Measurements from ENCODE around the gene PDIA2. TPM values are rescaled to one million over a fixed set of nuclear protein-coding genes. Genes with fewer than 3 reads are reported as not detected.

Gene PDIA2
- polyA plus RNA-seq, 1 of the 3 experiments (the other 2 are of a cell fraction): 1.7 TPM

GRCh38 chr16:249431-249830 lies 33.5 kb upstream of the PDIA2 start:
- Histone ChIP-seq H3K4me2 (no peak overlapping the region), H3K36me3 (replicated peaks in 1 of 2; ENCODE audit: control insufficient read depth in 1 of 2, insufficient read depth in 2 of 2, low read length in 1 of 2) (peaks cover 4 to 9% of the 10 kb centered on the region in 2 experiments), H3K9me3 (no peaks in the 10 kb centered on the region), H3K9me2 (no peaks in the 10 kb centered on the region), H3K4me1 (ENCODE audit: control insufficient read depth in 1 of 2, insufficient read depth in 2 of 2, low read depth in 1 of 2, low read length in 1 of 2) (no peaks in the 10 kb centered on the region; a peak in 1 of 4 replicates), H3K79me2 (ENCODE audit: insufficient read depth) (peaks cover 9% of the 10 kb centered on the region; the same call in 1 of the 2 replicates), H3K4me3 (ENCODE audit: low read depth in 2 of 2, low read length in 1 of 2) (no peak overlapping the region), H3F3A (replicated peaks; ENCODE audit: insufficient read depth) (no peaks in the 10 kb centered on the region), H2AFZ (ENCODE audit: low read depth) (no peak overlapping the region), H3K9ac (no peak overlapping the region), H3K27ac (ENCODE audit: low read depth in 2 of 2, low read length in 1 of 2) (no peak overlapping the region), H4K20me1 (ENCODE audit: insufficient read depth) (no peaks in the 10 kb centered on the region), H3K27me3 (ENCODE audit: insufficient read depth) (no peaks in the 10 kb centered on the region)
- no peak for DNase-seq
- ChIA-PET POLR2A (no interaction called here), CTCF (interaction anchor here (0.7 to 1.8 kb wide), 3 partner anchors 10 to 153 kb away, joined by 3 to 6 read pairs (median 4); no protein-coding TSS in a partner anchor)
- TF ChIP-seq SIN3A (IDR thresholded peaks at IDR 0.05; ENCODE audit: borderline replicate concordance, low read depth, low read length) (no peak), MEF2A (IDR thresholded peaks at IDR 0.05; ENCODE audit: borderline replicate concordance, low read depth) (no peak), CTCF (IDR thresholded peaks at IDR 0.05) (no peak), YY1 (IDR thresholded peaks at IDR 0.05; ENCODE audit: low read depth) (no peak), RAD21 (IDR thresholded peaks at IDR 0.05; ENCODE audit: low read length) (no peak), SMC3 (IDR thresholded peaks at IDR 0.05; ENCODE audit: low read depth, low read length) (no peak), ZBTB33 (IDR thresholded peaks at IDR 0.05; ENCODE audit: borderline replicate concordance, low read depth) (no peak), FOXM1 (IDR thresholded peaks at IDR 0.05; ENCODE audit: low read depth) (no peak), RFX5 (IDR thresholded peaks at IDR 0.05; ENCODE audit: low read length) (no peak), RCOR1 (IDR thresholded peaks at IDR 0.05; ENCODE audit: low read length) (no peak), GATA2 (CRISPR knock-in tag; IDR thresholded peaks at IDR 0.05) (no peak), ELF1 (IDR thresholded peaks at IDR 0.05) (no peak), POLR2AphosphoS5 (IDR thresholded peaks at IDR 0.05; ENCODE audit: low read depth, low read length) (no peak)
- TF ChIP-seq, protein P1, sequence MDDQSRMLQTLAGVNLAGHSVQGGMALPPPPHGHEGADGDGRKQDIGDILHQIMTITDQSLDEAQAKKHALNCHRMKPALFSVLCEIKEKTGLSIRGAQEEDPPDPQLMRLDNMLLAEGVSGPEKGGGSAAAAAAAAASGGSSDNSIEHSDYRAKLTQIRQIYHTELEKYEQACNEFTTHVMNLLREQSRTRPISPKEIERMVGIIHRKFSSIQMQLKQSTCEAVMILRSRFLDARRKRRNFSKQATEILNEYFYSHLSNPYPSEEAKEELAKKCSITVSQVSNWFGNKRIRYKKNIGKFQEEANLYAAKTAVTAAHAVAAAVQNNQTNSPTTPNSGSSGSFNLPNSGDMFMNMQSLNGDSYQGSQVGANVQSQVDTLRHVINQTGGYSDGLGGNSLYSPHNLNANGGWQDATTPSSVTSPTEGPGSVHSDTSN (IDR thresholded peaks at IDR 0.05): no peak
- TF ChIP-seq, protein P2, sequence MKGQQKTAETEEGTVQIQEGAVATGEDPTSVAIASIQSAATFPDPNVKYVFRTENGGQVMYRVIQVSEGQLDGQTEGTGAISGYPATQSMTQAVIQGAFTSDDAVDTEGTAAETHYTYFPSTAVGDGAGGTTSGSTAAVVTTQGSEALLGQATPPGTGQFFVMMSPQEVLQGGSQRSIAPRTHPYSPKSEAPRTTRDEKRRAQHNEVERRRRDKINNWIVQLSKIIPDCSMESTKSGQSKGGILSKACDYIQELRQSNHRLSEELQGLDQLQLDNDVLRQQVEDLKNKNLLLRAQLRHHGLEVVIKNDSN (IDR thresholded peaks at IDR 0.05; ENCODE audit: borderline replicate concordance, low read depth): no peak
- TF ChIP-seq, protein P3, sequence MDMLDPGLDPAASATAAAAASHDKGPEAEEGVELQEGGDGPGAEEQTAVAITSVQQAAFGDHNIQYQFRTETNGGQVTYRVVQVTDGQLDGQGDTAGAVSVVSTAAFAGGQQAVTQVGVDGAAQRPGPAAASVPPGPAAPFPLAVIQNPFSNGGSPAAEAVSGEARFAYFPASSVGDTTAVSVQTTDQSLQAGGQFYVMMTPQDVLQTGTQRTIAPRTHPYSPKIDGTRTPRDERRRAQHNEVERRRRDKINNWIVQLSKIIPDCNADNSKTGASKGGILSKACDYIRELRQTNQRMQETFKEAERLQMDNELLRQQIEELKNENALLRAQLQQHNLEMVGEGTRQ (IDR thresholded peaks at IDR 0.05; ENCODE audit: borderline replicate concordance, low read depth, low read length): no peak
- WGBS (ENCODE audit: low lambda C conversion rate): 86% methylated on average over 6 of the region's 12 CpGs
